ENCODE data around the gene TJP3.

GRCh38 chr19:3684054-3684816 lies 23.9 kb upstream of the TJP3 start:
- no peak for TF ChIP-seq POLR2A (IDR thresholded peaks at IDR 0.05; ENCODE audit: low read length)
- TF ChIP-seq GATA1 (IDR thresholded peaks at IDR 0.05; ENCODE audit: low read depth, low read length), result no peak

Measured in erythroblast (primary cell).